NK-92 treated with Interleukin-12 subunit alpha and Interleukin-12 subunit beta, amount 100 ng/mL, for 24 hours (cell line): ENCODE measurements around the gene IFNLR1.

Experiments used
- DNase-seq: peaks from one replicate; lab custom pipeline; 2025; lab: John Stamatoyannopoulos, UW

The IFNLR1 gene

DNA sequence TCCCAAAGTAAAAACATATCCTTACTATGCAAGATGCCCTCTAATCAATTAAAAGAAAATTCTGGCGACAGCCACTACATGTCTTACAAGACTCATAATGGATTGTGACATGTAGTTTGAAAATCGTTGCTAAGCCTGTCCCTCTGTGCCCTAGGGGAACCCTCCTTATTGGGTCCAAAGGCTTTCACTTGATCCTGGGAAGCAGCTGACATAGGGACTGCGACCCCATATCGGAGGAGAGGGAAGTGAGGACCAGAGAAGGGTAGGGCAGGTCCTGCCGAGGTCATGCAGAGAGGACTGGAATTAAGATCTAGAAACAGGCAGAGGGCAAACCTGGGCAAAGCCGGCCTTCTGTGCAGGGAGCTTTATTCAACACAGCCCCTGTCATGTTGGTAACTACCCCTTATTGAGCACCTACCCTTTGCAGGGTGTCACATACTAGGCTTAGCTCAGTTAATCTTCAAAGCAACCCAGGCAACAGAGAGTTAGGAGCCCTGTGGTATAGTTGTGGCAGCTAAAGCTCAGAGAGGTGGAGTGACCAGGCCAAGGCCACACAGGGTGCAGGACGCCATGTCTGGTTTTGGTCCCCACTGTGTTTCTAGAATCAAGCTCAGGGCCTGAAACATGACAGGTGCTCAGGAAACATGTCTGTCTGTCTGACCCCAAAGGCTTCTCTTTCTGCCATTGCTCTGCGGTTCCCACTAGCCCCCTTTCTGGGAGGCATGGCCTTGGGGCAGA is 18.4 kb upstream of the IFNLR1 start:
- no peak for DNase-seq

DNA sequence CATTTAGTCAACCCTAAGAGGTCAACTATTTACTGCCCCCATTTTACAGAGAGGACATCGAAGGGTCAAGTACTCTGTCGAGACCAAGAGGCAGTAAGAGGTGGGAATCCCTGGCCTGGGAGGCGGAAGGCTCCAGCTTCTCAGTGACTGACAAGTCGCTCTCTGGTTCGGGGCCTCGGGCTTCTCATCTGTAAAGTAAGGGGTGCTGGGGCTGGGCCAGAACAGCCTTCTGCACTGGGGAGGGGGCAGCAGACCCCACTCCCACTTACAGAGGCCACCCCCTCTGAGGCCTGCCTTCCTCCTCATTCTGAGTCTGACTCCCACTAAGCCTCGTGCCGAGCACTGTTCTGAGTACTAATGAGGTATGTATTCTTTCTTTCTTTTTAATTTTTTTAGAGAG is 17.0 kb upstream of the IFNLR1 start:
- no peak for DNase-seq

GRCh38 chr1:24203404-24203803 is 16.3 kb upstream of the IFNLR1 start:
- DNase-seq, result no peak

GRCh38 chr1:24202987-24203386 is 15.9 kb upstream of the IFNLR1 start:
- no peak for DNase-seq

GRCh38 chr1:24202556-24202955 is 15.5 kb upstream of the IFNLR1 start:
- no peak for DNase-seq

DNA sequence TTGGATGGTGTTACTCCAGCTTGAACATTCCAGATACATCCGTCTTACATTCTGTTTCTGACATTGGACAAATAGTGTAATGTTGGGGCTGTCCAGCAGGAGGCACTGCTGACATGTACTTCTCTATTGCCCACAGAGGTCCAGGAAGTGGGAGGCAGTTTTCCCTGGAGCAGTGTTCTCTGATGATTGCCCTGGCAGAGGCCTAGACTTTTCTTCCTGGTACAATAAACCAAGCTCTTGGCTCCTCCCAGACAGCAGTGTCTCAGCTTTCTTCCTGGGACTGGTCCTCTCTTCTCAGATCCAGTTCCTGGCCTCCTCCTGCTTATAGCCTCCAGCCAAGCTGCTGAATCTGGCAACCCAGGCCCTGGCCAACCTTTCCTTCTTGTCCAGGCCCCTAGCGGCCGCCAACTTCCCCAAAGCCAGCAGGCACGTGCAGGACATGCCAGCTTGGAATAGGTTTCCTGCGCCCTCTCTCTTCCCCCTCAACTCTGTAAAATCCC is 14.9 kb upstream of the IFNLR1 start:
- DNase-seq, result peak; percentile 28

DNA sequence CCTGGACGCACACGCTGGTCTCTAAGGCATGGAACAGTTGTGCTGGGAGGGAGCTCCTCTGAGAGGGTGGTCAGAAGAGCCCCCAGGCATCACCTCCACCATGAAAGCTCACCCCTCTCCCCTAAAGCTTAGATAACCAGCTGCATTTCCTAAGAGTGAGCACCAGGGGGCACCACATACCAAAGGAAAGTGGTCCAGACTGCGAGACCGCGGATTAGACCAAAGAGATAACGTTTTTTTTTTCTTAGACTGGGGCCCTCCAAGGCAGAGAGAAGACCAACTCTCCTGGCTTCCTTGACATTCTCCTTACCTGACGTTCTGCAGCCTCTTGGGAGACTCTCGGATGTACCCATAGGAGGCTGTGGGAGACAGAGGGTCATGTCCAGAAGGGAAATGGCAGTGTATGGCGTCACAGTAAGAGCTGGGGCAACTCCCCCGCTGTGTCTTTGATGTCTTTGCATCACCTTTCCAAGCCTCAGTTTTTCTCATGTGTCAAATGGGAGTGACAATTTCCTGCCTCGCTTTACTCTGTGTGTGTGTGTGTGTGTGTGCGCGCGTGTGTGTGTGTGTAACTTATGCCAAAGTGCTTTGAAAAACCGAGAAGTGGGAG is 12.3 kb upstream of the IFNLR1 start:
- peak; percentile 29 for DNase-seq

- DNase-seq, result peak; percentile 41
Measured at GRCh38 chr1:24198766-24199165, 11.7 kb upstream of the IFNLR1 start.

DNA sequence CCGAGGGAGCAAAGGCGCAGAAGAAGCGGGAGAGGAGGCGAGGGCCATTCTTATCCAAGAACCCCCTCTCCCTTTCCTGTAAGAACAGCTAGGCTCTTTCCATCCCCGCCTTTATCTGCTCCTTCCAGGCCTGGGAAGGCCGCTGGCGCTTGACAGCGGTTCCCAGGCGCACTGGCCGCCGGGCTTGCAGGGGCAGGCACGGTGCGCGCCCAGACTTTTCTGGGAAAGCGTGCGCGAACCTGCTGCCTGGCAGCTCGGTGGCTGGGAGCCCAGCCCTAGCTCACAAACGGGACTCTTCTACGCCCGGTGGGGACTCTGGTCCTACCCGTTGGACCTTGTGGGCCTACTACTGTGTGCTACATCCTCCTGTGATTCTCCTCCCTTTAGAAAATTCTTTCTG is 8.8 kb upstream of the IFNLR1 start:
- no peak for DNase-seq

DNA sequence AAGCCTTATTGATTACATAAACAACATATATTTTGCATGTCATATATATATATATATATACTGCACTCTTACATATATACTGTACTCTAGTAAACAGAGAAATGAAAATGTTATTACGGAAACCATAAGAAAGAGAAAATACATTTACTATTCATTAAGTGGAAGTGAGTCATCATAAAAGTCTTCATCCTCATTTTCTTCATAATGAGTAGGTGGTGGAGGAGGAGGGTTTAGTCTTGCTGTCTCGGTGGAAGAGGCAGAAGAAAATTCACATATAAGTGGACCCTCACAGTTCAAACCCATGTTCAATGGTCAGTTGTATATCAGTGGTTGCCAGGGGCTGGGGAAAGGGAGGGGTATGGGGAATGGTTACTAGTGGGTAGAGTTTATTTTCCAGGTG is 8.0 kb upstream of the IFNLR1 start:
- no peak for DNase-seq

DNA sequence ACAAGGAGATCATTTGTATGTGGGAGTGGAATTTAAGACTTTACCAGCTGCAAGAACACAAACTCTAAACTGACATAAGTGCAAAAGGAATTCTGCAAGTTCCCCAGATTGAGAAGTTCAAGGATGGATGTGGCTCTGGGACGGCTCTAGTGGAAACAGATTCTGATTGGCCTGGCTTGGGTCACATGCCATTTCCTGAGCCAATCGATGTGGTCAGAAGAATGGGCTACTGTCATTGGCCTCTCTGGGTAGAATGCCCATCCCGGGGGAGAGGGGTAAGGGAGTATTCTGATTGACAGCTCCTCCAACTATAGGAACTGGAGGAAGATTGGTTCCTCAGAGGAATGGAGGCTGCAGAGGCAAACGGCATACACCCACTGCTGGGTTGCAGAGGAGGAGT is 6.0 kb upstream of the IFNLR1 start:
- no peak for DNase-seq

GRCh38 chr1:24191860-24192259 is 4.8 kb upstream of the IFNLR1 start:
- peak; percentile 19 for DNase-seq

DNA sequence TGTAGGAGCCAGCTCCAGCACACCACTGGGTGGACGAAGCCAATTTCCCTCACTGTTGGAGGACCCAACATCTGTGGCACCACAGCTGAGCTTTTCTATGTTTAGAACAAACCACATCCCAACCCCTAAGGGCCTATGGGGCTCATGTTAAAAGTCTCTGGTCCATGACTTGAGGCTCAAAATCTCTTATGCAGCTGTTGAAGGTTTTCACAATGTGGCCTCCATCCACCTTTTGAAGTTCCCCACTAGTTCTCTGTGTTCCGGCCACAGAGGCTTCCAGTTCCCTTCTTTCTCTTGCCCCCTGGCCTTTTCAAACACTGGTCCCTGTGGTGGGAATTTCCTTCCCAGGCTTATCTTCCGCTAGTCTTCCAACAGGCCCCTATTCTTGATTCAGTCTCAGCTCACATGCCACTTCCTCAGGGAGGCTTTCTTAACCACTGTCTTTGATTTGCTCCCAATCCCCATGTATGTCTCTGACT is 3.9 kb upstream of the IFNLR1 start:
- no peak for DNase-seq

- DNase-seq, result no peak
Measured at GRCh38 chr1:24189528-24189927, 2.4 kb upstream of the IFNLR1 start.

GRCh38 chr1:24186711-24186992 is 437 bp downstream of the IFNLR1 start:
- DNase-seq, result no peak

DNA sequence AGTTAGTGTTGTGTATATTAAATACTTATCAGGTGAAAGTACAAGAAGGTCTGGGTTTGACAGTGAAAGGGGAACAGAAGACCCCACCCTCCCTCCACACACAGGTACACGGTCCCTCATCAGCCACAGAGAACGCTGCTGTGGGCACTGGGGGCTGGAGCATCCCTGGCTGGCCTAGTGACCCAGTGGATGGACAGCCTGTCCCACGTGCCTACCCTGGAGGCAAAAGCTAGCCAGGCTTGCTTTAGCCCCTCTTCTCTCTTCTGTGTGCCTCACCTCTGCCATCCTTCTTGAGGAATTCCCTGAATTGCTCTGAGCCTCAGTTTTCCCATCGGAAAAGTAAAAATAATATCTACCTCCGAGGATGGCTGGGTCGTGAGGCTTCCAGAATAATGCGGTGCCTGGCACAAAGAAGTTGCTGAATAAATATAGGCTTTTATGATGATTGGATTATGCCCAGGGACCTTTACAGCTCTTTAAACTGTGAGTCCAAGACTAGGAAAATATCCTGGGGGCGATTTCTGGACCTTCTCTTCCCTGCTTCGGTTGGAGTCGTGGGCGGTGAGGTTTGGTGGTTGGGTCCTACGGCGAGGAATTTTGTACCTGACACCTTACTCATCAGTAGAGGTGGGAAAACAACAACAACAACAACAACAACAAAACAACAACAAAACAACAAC is 918 bp downstream of the IFNLR1 start:
- DNase-seq, result no peak

GRCh38 chr1:24185076-24185475 is 2.0 kb downstream of the IFNLR1 start:
- no peak for DNase-seq

DNA sequence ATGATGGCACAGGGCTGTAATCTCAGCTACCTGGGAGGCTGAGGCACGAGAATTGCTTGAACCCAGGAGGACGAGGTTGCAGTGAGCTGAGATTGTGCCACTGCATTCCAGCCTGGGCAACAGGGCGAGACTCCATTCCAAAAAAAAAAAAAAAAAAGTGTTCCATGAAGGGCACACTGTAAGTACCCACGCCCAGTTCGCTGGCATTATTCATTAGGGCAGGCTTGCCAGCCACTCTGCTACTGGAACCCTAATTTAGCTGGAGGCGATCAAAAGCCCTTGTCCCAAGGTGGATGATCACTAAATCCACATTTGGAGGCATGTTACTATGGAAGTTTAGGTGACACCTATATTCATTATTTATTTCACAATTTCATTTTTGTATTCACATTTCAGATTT is 5.0 kb downstream of the IFNLR1 start:
- DNase-seq, result no peak

DNA sequence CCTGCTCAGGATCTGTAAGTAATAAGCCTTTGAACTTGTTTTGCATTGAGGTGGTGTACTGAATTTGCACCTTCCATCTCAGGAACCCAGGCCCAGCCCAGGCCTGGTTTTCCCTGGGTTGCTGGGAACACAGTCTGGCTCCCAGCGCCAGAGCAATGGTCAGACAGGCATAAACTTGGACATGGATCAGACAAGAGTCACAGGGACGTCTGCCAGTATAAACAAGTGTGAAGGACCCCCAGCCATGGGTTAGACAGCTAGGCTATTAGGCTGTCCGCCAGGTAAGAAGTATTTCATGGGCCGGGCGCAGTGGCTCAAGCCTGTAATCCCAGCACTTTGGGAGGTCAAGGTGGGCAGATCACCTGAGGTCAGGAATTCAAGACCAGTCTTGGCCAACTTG is 5.5 kb downstream of the IFNLR1 start:
- DNase-seq, result no peak

GRCh38 chr1:24180676-24181075 is 6.4 kb downstream of the IFNLR1 start:
- no peak for DNase-seq

DNA sequence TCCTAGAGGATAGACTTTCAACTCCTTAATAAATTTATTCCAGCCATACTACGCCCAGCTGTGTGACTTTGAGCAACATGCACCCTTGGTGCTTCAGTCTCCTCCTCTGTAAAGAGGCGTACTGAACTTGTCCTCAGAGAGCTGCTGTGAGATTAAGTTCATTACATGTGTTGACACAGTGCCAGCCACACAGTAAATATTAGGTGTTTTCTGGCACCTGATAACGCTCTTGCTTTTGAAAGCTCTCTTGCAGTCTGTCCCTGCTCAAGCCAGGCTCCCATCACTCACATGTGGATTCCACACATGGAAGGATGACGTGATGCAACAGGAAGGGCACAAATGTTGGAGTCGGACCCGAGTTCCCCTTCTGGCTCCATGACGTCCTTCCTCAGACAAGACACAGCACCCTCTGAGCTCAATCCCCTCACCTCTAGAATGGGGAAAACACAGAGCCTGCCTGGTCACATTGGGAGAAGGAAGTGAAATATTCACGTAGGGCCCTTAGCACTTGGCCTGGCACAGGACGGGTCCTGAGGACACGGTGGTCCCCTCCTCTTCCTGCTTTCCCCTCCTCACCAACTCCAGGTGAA is 7.7 kb downstream of the IFNLR1 start:
- no peak for DNase-seq

DNA sequence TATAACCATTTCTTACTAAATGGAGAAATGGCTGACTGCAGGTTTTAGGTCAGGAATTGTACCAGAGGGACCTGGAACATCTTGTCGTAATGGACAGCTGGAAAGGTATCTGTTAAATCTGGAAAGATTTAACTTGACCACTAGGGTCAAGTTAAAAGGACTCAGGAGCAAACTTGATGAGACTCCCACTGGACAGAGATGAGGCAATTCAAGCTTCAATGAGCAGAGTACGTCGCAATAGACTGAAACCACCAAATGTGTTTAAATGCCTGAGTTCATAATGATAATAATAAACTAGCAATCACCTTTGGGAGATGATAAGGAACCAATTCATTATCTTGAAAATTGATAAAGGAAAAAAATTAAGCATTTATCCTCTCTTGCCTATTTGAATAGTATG is 8.7 kb downstream of the IFNLR1 start:
- no peak for DNase-seq

DNA sequence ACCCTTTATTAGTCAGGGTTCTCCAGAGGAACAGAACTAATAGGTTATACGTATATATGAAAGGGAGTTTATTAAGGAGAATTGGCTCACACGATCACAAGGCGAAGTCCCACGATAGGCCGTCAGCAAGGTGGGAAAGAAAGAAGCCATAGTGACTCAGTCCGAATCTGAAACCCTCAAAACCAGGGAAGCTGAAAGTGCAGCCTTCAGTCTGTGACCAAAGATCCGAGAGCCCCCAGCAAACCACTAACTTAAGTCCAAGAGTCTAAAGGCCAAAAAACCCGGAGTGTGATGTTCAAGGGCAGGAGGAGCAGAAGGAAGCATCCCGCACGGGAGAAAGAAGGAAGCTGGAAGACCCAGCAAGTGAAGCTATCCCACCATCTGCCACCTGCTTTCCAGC is 9.9 kb downstream of the IFNLR1 start:
- DNase-seq, result no peak
